Activated CD4-positive, alpha-beta memory T cell treated with anti-CD3 and anti-CD28 coated beads, Interleukin-2, amount 10 ng/mL, durations not matched to agents 7 days and 5 days (primary cell): ENCODE measurements around the gene AGBL2. TPM values are rescaled to one million over a fixed set of nuclear protein-coding genes. Genes with fewer than 3 reads are reported as not detected.
A peak's percentile ranks its signal among the peaks of the same experiment; 100 is the strongest.
"Not testable (repeated sequence)": the region's sequence is repeated elsewhere in the genome, so short reads cannot be mapped to it uniquely, and the experiment has no call there.

Experiments used
- CTCF ChIA-PET: fragments of 350-600 bp; sonication (Branson Sonifier 250); formaldehyde crosslinking; loops from one replicate; lab custom pipeline; 2021; ENCODE audit warnings: antibody characterized with exemption, inconsistent platforms; lab: Charles Lee
- POLR2A ChIA-PET: fragments of 350-600 bp; sonication (Branson Sonifier 250); formaldehyde crosslinking; loops from one replicate; lab custom pipeline; 2021; ENCODE audit warnings: antibody characterized with exemption; lab: Charles Lee
- DNase-seq: peaks from one replicate; pipeline ENCODE4 v3.0.0-alpha.2; 2020
- H3K27ac Mint-ChIP-seq: one replicate; pipeline ENCODE4 v1.8.0; 2021; ENCODE audit warnings: mild to moderate bottlenecking, mixed read lengths
- H3K27me3 Mint-ChIP-seq: one replicate; pipeline ENCODE4 v1.8.0; 2021; ENCODE audit warnings: mixed read lengths
- H3K36me3 Mint-ChIP-seq: one replicate; pipeline ENCODE4 v1.8.0; 2021; ENCODE audit warnings: low read depth, mixed read lengths
- H3K4me1 Mint-ChIP-seq: one replicate; pipeline ENCODE4 v1.8.0; 2021; ENCODE audit warnings: mixed read lengths
- H3K4me3 Mint-ChIP-seq: one replicate; pipeline ENCODE4 v1.8.0; 2021; ENCODE audit warnings: mild to moderate bottlenecking, mixed read lengths
- H3K9me3 Mint-ChIP-seq: one replicate; pipeline ENCODE4 v1.8.0; 2021; ENCODE audit warnings: mixed read lengths
- total RNA-seq, 2 experiments: library from RNA; stranded (reverse); gene quantifications; one replicate each; pipeline ENCODE4 v1.2.3, GENCODE V29; 2021

The AGBL2 gene
- total RNA-seq, 2 experiments from 2014 or later = 5.9 to 7.7 TPM

DNA sequence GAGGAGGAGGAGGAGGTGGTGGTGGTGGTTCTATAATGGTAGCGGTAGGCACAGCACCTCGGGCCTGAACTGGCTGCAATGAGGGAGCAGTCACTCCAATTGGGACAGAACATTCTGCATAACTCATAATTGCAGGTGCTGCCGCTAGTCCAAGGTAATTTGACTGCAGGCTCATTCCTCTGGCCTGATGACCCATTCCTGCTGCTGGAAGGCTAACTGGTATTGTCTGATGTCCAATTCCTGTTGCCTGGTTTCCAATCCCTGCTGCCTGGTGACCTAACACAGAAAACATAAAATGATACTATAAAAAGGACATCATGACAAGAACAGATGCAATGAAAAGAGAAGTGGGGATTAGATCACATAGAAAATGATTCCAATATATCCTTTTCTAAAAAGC, 7.9 kb upstream of the AGBL2 start:
- ChIA-PET POLR2A (interaction anchor here (0.6 kb wide), 1 partner anchor 295 kb away, joined by 3 read pairs; no protein-coding TSS in a partner anchor), CTCF (no interaction called here)
- Mint-ChIP-seq H3K4me3 (no peak overlapping the region), H3K36me3 (peaks cover 64% of the 10 kb centered on the region), H3K4me1 (peaks cover 5% of the 10 kb centered on the region), H3K27ac (no peak overlapping the region), H3K9me3 (no peaks in the 10 kb centered on the region), H3K27me3 (no peaks in the 10 kb centered on the region)
- DNase-seq = no peak

DNA sequence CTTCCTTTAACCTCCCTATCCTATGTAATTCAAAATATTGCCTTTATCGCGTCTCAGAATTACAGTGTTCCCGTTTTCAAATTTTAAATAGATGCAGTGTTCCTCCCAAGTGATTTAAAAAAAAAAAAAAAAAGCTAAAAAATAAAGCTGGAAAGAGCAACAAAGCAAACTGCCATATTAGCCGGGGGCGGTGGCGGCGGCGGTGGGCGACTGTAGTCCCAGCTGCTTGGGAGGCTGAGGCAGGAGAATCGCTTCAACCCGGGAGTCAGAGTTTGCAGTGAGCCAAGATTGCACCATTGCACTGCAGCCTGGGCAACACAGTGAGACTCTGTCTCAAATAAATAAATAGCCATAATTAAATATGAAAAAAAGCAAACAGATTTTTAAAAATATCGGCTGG, 5.5 kb upstream of the AGBL2 start:
- DNase-seq = no peak
- Mint-ChIP-seq H3K27me3 (no peaks in the 10 kb centered on the region), H3K36me3 (peaks cover 66% of the 10 kb centered on the region), H3K9me3 (no peaks in the 10 kb centered on the region), H3K4me1 (peaks cover 13% of the 10 kb centered on the region), H3K27ac (no peak overlapping the region), H3K4me3 (no peak overlapping the region)
- CTCF ChIA-PET = interaction anchor here (2.0 kb wide), 1 partner anchor 21 kb away, joined by 5 read pairs; no protein-coding TSS in a partner anchor
- POLR2A ChIA-PET = no interaction called here

DNA sequence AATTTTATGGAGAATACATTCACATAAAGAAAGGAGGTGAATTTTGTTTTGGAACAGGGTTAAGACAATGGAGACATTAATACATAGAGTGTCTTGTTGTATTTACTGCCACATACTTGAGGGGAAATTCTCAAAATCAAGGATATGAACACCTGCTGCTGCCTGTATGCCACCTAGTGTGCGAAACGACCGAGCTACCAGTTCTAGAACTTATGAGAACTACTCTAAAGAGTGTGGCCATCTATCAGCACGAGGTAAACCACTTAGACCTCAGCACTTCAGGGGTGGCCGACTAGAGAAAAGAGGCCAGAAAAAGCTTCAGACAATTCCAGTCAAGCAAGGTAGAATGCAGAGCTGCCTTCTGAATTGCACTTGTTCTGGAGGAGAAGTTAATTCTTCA, 1.5 kb upstream of the AGBL2 start:
- DNase-seq = peak; percentile 21

DNA sequence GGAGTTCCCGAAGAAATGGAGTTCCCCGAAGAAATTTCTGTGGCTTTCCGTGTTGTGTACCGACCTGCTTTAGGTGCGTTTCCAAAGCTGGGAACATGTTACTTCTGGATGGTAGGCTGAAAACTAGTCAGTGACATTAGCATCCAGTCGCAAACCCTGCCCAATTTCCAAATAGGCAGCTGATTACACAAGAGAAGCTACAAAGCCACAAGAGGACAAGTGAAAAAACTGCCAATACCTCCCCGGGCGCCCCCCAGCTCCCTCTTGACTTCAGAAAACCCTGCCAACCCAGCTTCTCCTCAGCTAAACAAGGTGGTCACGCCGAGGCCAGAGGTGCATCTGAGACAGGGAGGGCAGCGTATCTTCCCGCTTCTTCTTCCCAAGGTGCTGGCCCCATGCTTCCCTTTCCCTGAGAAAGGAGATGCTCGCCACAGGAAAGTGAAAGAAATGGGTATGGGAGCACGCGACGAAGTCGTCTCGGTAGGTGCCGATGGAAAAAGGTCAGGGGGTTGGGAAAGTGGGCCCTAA, 551 bp downstream of the AGBL2 start:
- no peaks in the 10 kb centered on the region for H3K27me3 Mint-ChIP-seq
- CTCF ChIA-PET = interaction anchor here (0.8 to 3.3 kb wide), 3 partner anchors 74 to 302 kb away, joined by 3 to 22 read pairs (median 3); partner anchors contain the start of gene MTCH2
- POLR2A ChIA-PET = interaction anchor here (1.1 to 4.4 kb wide), 10 partner anchors 10 to 288 kb away, joined by 3 to 23 read pairs (median 8); partner anchors contain the start of genes FNBP4, KBTBD4, NDUFS3 and NUP160
- H3K27ac Mint-ChIP-seq = peak overlapping the region; percentile 91
- peak overlapping the region; percentile 87 for H3K4me3 Mint-ChIP-seq
- peaks cover 34% of the 10 kb centered on the region for H3K4me1 Mint-ChIP-seq
- peak; percentile 21 for DNase-seq
- no peaks in the 10 kb centered on the region for H3K9me3 Mint-ChIP-seq
- H3K36me3 Mint-ChIP-seq = peaks cover 29% of the 10 kb centered on the region

More for the DNA sequence above, 1.5 kb upstream of the AGBL2 start:
- Mint-ChIP-seq H3K36me3 (peaks cover 42% of the 10 kb centered on the region), H3K27me3 (no peaks in the 10 kb centered on the region), H3K4me3 (no peak overlapping the region), H3K9me3 (no peaks in the 10 kb centered on the region), H3K4me1 (peaks cover 31% of the 10 kb centered on the region), H3K27ac (peak overlapping the region; percentile 56)
- ChIA-PET CTCF (interaction anchor here (0.9 to 3.3 kb wide), 6 partner anchors 10 to 104 kb away, joined by 3 to 22 read pairs (median 3); partner anchors contain the start of gene MTCH2), POLR2A (interaction anchor here (0.7 to 4.4 kb wide), 8 partner anchors 12 to 138 kb away, joined by 3 to 23 read pairs (median 10); partner anchors contain the start of genes FNBP4, KBTBD4, NDUFS3 and NUP160)

DNA sequence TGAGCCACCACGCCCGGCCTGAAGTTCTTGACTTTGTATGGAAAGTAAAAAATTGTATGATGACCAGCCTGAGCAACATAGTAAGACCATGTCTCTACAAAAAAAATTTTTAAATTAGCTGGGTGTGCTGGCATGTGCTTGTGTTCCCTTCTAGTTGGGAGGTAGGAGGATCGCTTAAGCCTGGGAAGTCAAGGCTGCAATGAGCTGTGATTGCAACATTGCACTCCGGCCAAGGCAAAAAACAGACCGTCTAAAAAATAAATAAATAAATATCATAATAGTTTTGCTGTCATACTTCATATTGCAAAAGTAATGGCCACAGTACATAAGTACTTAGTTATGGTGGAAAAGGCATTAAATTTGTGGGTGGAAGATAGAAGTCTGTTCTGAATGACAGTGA, 3.4 kb downstream of the AGBL2 start:
- no peak for DNase-seq
- POLR2A ChIA-PET = no interaction called here
- Mint-ChIP-seq H3K27ac (no peak overlapping the region), H3K36me3 (peaks cover 15% of the 10 kb centered on the region), H3K27me3 (no peaks in the 10 kb centered on the region), H3K4me1 (peaks cover 28% of the 10 kb centered on the region), H3K4me3 (no peak overlapping the region), H3K9me3 (no peaks in the 10 kb centered on the region)
- CTCF ChIA-PET = no interaction called here

DNA sequence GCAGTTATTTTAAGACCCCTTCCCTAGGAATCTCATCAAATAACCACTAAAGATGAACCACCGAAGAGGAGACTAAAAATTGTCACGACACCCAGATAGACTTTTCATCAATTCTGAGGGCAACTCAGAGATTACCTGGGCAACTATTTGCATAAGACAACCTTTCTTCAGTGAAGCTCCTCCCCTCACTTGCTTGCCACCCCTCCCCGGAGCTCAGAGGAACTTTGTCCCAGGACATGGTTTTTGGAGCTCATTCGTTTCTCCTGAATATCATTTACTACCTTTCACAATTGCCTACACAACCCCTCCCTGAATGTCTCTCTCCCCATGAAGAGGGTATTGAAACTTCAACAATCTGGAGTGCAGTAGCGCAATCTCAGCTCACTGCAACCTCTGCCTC, 3.9 kb downstream of the AGBL2 start:
- no peak overlapping the region for H3K27ac Mint-ChIP-seq
- no peak for DNase-seq
- no peaks in the 10 kb centered on the region for H3K9me3 Mint-ChIP-seq
- ChIA-PET POLR2A (no interaction called here), CTCF (no interaction called here)
- H3K4me1 Mint-ChIP-seq = peaks cover 23% of the 10 kb centered on the region
- no peaks in the 10 kb centered on the region for H3K27me3 Mint-ChIP-seq
- H3K36me3 Mint-ChIP-seq = peaks cover 9% of the 10 kb centered on the region
- H3K4me3 Mint-ChIP-seq = no peak overlapping the region

DNA sequence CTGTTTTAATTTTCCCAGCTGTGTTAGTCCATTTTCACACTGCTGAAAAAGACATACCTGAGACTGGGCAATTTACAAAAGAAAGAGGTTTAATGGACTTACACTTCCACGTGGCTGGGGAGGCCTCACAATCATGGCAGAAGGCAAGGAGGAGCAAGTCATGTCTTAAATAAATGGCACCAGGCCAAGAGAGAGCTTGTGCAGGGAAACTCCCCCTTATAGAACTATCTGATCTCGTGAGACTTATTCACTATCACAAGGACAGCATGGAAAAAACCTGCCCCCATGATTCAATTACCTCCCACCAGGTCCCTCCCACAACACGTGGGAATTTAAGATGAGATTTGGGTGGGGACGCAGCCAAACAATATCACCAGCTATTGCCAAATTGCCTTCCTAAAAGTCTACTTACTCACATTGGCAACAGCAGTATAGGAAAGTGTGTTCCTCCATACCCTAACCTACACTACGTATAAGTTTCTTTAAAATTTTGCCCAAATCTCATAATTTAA, 7.8 kb downstream of the AGBL2 start:
- CTCF ChIA-PET = interaction anchor here (0.7 kb wide), 1 partner anchor 143 kb away, joined by 3 read pairs; no protein-coding TSS in a partner anchor
- H3K27me3 Mint-ChIP-seq, H3K36me3 Mint-ChIP-seq, H3K4me3 Mint-ChIP-seq, H3K4me1 Mint-ChIP-seq, POLR2A ChIA-PET, DNase-seq, H3K9me3 Mint-ChIP-seq, H3K27ac Mint-ChIP-seq: not testable (repeated sequence)

DNA sequence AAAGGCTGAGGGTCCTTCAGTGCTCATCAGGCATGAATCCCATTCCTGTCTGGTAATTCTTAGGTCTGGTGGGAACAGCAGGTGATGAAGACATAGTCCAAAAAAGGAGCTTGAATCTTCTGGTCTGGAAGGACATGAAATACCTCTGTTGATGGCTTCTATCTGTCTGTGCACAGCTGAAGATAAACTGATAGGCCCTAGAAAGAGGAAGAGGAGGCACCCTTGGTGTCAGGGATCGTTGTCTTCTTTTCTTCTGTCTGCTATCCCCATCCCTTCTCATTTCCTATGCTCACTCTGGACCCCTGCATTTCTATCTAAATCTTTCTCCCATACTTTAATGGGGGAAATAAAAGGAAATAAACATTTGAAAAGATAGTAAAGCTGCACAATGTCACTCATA, 9.4 kb downstream of the AGBL2 start:
- ChIA-PET POLR2A (no interaction called here), CTCF (interaction anchor here (0.5 to 1.3 kb wide), 2 partner anchors 11 to 108 kb away, joined by 3 to 4 read pairs; no protein-coding TSS in a partner anchor)
- Mint-ChIP-seq H3K36me3 (peaks cover 7% of the 10 kb centered on the region), H3K4me3 (no peak overlapping the region), H3K27me3 (no peaks in the 10 kb centered on the region), H3K4me1 (peaks cover 4% of the 10 kb centered on the region), H3K9me3 (no peaks in the 10 kb centered on the region), H3K27ac (no peak overlapping the region)
- no peak for DNase-seq

DNA sequence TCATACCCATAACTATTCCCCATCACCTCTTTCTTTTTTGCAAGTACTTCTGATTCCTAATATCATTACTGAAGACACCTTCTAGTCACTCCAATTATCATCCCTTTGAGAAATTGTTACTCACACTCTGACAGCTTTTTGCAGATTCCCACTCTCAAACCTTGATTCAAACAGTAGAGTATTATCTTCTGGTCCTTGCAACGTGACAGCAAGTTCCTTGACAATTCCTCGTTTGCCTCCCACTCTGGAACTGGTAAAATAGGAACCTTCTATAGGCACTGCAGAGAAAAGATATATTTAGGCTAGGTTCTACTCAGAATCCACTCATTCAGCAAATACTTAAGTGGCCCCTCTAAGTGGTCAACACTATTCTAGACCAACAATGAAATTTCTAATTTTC, 23.2 kb downstream of the AGBL2 start:
- Mint-ChIP-seq H3K9me3 (no peaks in the 10 kb centered on the region), H3K27ac (no peak overlapping the region), H3K4me1 (peaks cover 8% of the 10 kb centered on the region), H3K36me3 (no peaks in the 10 kb centered on the region), H3K4me3 (no peak overlapping the region), H3K27me3 (no peaks in the 10 kb centered on the region)
- ChIA-PET CTCF (no interaction called here), POLR2A (no interaction called here)
- DNase-seq = no peak

DNA sequence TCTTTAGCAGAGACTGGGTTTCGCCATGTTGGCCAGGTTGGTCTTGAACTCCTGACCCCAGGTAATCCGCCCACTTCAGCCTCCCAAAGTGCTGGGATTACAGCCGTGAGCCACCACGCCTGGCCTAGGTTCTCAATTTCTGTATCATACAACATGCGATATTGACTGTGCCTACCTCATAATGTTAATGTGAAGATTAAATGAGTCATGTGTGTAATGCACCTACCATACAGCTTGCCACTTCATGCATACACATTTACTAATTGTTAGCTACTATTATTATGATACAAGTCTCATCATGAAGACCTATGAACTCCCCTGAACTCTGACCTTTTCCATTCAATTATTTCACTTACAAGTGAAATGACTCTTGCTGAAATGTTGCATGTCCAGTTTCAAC, 25.7 kb downstream of the AGBL2 start:
- Mint-ChIP-seq H3K27me3 (no peaks in the 10 kb centered on the region), H3K9me3 (no peaks in the 10 kb centered on the region), H3K4me1 (peaks cover 8% of the 10 kb centered on the region), H3K27ac (no peak overlapping the region), H3K4me3 (no peak overlapping the region), H3K36me3 (no peaks in the 10 kb centered on the region)
- ChIA-PET POLR2A (no interaction called here), CTCF (no interaction called here)
- no peak for DNase-seq

DNA sequence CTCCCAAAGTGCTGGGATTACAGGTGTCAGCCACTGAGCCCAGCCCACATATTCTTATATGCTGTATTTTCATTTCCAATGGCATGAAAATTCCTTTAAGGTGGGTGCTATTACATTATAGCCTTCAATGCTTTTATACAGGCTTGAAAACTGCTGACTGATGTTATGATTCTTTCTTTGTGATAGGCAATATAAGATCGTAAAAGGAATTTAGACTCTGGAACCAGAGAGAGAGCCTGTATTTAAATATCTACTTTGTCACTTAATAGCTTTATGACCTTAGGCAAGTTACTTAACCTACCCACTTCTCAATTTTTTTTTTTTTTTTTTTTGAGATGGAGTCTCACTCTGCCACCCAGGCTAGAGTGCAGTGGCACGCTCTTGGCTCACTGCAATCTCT, 26.2 kb downstream of the AGBL2 start:
- H3K4me3 Mint-ChIP-seq = no peak overlapping the region
- DNase-seq = no peak
- H3K4me1 Mint-ChIP-seq = peaks cover 8% of the 10 kb centered on the region
- H3K27ac Mint-ChIP-seq = no peak overlapping the region
- ChIA-PET POLR2A (no interaction called here), CTCF (no interaction called here)
- H3K36me3 Mint-ChIP-seq = no peaks in the 10 kb centered on the region
- H3K27me3 Mint-ChIP-seq = no peaks in the 10 kb centered on the region
- H3K9me3 Mint-ChIP-seq = no peaks in the 10 kb centered on the region

DNA sequence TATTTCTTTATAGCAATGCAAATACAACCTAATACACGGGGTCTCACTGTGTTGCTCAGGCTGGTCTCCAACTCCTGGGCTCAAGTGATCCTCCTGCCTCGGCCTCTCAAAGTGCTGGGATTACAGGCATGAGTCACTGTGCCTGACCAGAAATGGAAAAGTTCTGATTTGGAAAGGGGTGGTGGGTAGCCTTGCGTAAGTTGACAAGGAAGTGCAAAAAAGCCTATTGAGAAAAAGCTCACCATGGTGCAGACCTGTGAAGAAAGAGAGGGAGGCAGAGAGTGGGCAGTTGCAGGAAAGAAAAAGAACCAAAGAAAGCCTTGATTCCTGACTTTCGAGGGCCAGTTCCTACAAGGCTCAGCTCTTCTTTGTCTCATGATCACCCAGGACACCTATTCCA, 27.1 kb downstream of the AGBL2 start:
- Mint-ChIP-seq H3K4me3 (no peak overlapping the region), H3K27me3 (no peaks in the 10 kb centered on the region), H3K4me1 (peaks cover 8% of the 10 kb centered on the region), H3K36me3 (no peaks in the 10 kb centered on the region), H3K9me3 (no peaks in the 10 kb centered on the region), H3K27ac (no peak overlapping the region)
- ChIA-PET POLR2A (no interaction called here), CTCF (no interaction called here)
- no peak for DNase-seq

DNA sequence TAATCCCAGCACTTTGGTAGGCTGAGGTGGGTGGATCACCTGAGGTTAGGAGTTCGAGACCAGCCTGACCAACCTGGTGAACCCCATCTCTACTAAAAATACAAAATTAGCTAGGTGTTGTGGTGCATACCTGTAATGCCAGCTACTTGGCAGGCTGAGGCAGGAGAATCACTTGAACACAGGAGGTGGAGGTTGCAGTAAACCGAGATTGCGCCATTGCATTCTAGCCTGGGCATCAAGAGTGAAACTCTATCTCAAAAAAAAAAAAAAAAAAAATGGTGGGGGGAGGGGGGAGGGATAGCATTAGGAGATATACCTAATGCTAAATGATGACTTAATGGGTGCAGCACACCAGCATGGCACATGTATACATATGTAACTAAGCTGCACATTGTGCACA, 28.5 kb downstream of the AGBL2 start:
- CTCF ChIA-PET, DNase-seq, H3K27ac Mint-ChIP-seq, H3K4me1 Mint-ChIP-seq, POLR2A ChIA-PET, H3K9me3 Mint-ChIP-seq, H3K27me3 Mint-ChIP-seq, H3K36me3 Mint-ChIP-seq, H3K4me3 Mint-ChIP-seq: not testable (repeated sequence)
